GM12878 (cell line): Measurements from ENCODE around the gene NLRC3.

Experiments
- MTA3 ChIP-seq: IDR thresholded peaks from 2 replicates; pipeline ENCODE4 v1.6.1; 2012; ENCODE audit warnings: low read length, inconsistent platforms, borderline replicate concordance
- POLR2AphosphoS5 ChIP-seq: IDR thresholded peaks from 2 replicates; pipeline ENCODE4 v1.6.1; 2011; ENCODE audit warnings: mild to moderate bottlenecking, low read length, inconsistent platforms
- SRF ChIP-seq, 2 experiments: IDR thresholded peaks; 2 replicates each; pipeline ENCODE4 v1.6.1; 2011; ENCODE audit warnings: low read depth in 2 of 2, low read length in 2 of 2, mild to moderate bottlenecking in 1 of 2, moderate library complexity in 1 of 2
- TF ChIP-seq, protein P1 (sequence below): fragments of 450-650 bp; IDR thresholded peaks from 2 replicates; pipeline ENCODE4 v1.6.1; 2017; ENCODE audit warnings: low read depth, mild to moderate bottlenecking, moderate library complexity
- TF ChIP-seq, protein P2 (sequence below), 3 experiments: IDR thresholded peaks in 2 of 3; conservative IDR thresholded peaks in 1 of 3; 2 replicates each; pipeline ENCODE4 v1.5.1; 2011; ENCODE audit warnings: low read depth in 3 of 3, low read length in 3 of 3, mild to moderate bottlenecking in 3 of 3, control low read depth in 2 of 3, moderate library complexity in 2 of 3, inconsistent platforms in 1 of 3, mixed read lengths in 1 of 3; ENCODE audit not compliant: control insufficient read depth in 2 of 3, insufficient read depth in 1 of 3; ENCODE audit errors: extremely low read depth in 1 of 3
- TF ChIP-seq, protein P3 (sequence below): IDR thresholded peaks from 2 replicates; pipeline ENCODE4 v1.6.1; 2011; ENCODE audit warnings: low read depth, low read length, improper control_type of control experiment, borderline replicate concordance

DNA sequence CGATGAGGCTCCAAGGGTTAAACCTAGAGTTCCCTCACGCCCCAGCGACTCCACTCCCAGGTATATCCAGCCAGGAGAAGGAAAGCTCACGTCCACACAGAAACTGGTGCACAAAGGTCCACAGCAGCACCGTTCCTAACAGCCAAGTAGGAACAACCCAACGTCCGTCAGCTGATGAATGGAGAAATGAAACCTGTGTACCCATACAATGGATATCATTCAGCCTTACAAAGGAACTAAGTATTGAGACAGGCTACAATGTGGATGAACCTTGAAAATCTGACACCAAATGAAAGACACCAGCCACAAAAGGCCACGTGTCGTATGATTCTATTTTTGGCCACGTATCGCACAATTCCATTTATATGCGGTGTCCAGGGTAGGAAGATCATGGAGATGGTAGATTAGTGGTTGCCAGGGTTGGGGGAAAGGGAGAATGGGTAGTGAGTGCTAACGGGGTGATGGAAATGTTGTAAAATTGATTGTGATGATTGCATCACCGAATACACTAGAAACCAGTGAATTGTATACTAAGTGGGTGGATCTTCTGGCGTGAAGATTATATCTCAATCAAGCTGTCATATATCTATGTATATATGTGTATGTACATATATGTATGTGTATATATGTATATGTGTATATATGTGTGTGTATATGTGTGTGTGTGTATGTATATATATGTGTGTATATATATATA lies 30.1 kb downstream of the NLRC3 start:
- TF ChIP-seq, protein P1, sequence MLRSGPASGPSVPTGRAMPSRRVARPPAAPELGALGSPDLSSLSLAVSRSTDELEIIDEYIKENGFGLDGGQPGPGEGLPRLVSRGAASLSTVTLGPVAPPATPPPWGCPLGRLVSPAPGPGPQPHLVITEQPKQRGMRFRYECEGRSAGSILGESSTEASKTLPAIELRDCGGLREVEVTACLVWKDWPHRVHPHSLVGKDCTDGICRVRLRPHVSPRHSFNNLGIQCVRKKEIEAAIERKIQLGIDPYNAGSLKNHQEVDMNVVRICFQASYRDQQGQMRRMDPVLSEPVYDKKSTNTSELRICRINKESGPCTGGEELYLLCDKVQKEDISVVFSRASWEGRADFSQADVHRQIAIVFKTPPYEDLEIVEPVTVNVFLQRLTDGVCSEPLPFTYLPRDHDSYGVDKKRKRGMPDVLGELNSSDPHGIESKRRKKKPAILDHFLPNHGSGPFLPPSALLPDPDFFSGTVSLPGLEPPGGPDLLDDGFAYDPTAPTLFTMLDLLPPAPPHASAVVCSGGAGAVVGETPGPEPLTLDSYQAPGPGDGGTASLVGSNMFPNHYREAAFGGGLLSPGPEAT, result no peak
- TF ChIP-seq POLR2AphosphoS5, result no peak
- no peak for TF ChIP-seq SRF (IDR thresholded peaks at IDR 0.05; ENCODE audit: low read depth in 2 of 2, low read length in 2 of 2)
- no peak for TF ChIP-seq MTA3
- TF ChIP-seq, protein P2, sequence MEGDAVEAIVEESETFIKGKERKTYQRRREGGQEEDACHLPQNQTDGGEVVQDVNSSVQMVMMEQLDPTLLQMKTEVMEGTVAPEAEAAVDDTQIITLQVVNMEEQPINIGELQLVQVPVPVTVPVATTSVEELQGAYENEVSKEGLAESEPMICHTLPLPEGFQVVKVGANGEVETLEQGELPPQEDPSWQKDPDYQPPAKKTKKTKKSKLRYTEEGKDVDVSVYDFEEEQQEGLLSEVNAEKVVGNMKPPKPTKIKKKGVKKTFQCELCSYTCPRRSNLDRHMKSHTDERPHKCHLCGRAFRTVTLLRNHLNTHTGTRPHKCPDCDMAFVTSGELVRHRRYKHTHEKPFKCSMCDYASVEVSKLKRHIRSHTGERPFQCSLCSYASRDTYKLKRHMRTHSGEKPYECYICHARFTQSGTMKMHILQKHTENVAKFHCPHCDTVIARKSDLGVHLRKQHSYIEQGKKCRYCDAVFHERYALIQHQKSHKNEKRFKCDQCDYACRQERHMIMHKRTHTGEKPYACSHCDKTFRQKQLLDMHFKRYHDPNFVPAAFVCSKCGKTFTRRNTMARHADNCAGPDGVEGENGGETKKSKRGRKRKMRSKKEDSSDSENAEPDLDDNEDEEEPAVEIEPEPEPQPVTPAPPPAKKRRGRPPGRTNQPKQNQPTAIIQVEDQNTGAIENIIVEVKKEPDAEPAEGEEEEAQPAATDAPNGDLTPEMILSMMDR (IDR thresholded peaks at IDR 0.05 in 2 of 3, conservative IDR thresholded peaks at IDR 0.05 in 1 of 3; ENCODE audit: control insufficient read depth in 2 of 3, extremely low read depth in 1 of 3, insufficient read depth in 1 of 3, low read depth in 3 of 3, low read length in 3 of 3), result no peak
- TF ChIP-seq, protein P3, sequence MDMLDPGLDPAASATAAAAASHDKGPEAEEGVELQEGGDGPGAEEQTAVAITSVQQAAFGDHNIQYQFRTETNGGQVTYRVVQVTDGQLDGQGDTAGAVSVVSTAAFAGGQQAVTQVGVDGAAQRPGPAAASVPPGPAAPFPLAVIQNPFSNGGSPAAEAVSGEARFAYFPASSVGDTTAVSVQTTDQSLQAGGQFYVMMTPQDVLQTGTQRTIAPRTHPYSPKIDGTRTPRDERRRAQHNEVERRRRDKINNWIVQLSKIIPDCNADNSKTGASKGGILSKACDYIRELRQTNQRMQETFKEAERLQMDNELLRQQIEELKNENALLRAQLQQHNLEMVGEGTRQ, result no peak
